ENCODE data around the gene AP1S1.

DNA sequence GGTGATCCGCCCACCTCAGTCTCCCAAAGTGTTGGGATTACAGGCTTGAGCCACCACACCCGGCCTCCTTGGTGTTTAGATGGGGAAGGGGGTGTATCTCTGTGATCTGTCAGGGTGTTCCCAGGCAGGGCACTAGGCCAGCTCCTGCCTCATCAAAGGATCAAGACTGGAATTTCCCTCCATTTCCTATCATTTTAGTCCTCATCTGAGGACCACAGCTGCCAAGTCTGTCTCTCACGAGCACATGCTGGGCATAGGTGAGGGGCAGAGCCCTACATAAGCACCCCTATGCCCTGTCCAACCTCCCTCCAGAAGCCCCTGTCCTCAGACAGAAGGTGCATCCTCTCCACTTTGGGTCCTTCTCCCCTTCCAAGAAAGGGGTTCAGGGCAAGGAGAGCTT, 49.5 kb upstream of the AP1S1 start:
- TF ChIP-seq GATA2 (IDR thresholded peaks at IDR 0.05; ENCODE audit: low read depth, low read length) (no peak), GATA3 (IDR thresholded peaks at IDR 0.05; ENCODE audit: low read depth, low read length) (no peak)
